ENCODE measurements around the gene THEM4.

GRCh38 chr1:151907363-151908139, 1.8 kb downstream of the THEM4 start:
- TF ChIP-seq POLR2A (IDR thresholded peaks at IDR 0.05) (no peak), CTCF (IDR thresholded peaks at IDR 0.05 in 8 of 11, conservative IDR thresholded peaks at IDR 0.05 in 3 of 11) (no peak), POLR2AphosphoS5 (IDR thresholded peaks at IDR 0.05) (no peak)
